HG03354 (cell line): Measurements from ENCODE around the gene HOXC5.
"Not testable (repeated sequence)": the region's sequence is repeated elsewhere in the genome, so short reads cannot be mapped to it uniquely, and the experiment has no call there.

Experiments used
- ATAC-seq: cut with Tn5 transposase; IDR thresholded peaks from one replicate; pipeline ENCODE4 v1.9.1; 2021; ENCODE audit warnings: mild to moderate bottlenecking; ENCODE audit not compliant: unreplicated experiment, poor library complexity, severe bottlenecking

The HOXC5 gene

GRCh38 chr12:54042033-54042432 is 9.2 kb downstream of the HOXC5 start:
- ATAC-seq: not testable (repeated sequence)

GRCh38 chr12:54042970-54043853 is 10.4 kb downstream of the HOXC5 start:
- no peak for ATAC-seq

- no peak for ATAC-seq
Observed at GRCh38 chr12:54044425-54045103, 11.7 kb downstream of the HOXC5 start.

- ATAC-seq: no peak
Observed at GRCh38 chr12:54045401-54045800, 12.6 kb downstream of the HOXC5 start.

- ATAC-seq: no peak
Observed at GRCh38 chr12:54045868-54046521, 13.1 kb downstream of the HOXC5 start.

- ATAC-seq: no peak
Observed at GRCh38 chr12:54046809-54047159, 13.9 kb downstream of the HOXC5 start.

GRCh38 chr12:54047160-54047963 is 14.5 kb downstream of the HOXC5 start:
- ATAC-seq: no peak

- ATAC-seq: no peak
Observed at GRCh38 chr12:54047964-54048303, 15.1 kb downstream of the HOXC5 start.

- no peak for ATAC-seq
Observed at GRCh38 chr12:54048406-54049093, 15.7 kb downstream of the HOXC5 start.

- ATAC-seq: no peak
Observed at GRCh38 chr12:54049108-54049507, 16.3 kb downstream of the HOXC5 start.

GRCh38 chr12:54050482-54050810 is 17.6 kb downstream of the HOXC5 start:
- no peak for ATAC-seq

GRCh38 chr12:54051026-54051842 is 18.4 kb downstream of the HOXC5 start:
- no peak for ATAC-seq

- ATAC-seq: no peak
Observed at GRCh38 chr12:54051874-54052437, 19.1 kb downstream of the HOXC5 start.

- no peak for ATAC-seq
Observed at GRCh38 chr12:54052438-54053002, 19.7 kb downstream of the HOXC5 start.

GRCh38 chr12:54053003-54053750 is 20.3 kb downstream of the HOXC5 start:
- peak; percentile 82 for ATAC-seq

- ATAC-seq: peak; percentile 46
Observed at GRCh38 chr12:54053751-54054741, 21.2 kb downstream of the HOXC5 start, which contains the start of gene HOXC4. HOXC4 (plus strand) TSS chr12:54053835; CDS start chr12:54053923, 88 bp downstream.
